Keratinocyte (primary cell): Measurements from ENCODE around the gene PDCD6IP.

Experiments used
- CTCF ChIP-seq, 3 experiments: IDR thresholded peaks in 1 of 3; conservative IDR thresholded peaks in 1 of 3; optimal IDR thresholded peaks in 1 of 3; 2 replicates in 2 of 3; 3 replicates in 1 of 3; pipeline versions ENCODE3 to v1.5.1; 2011; ENCODE audit warnings: low read length in 3 of 3, mild to moderate bottlenecking in 3 of 3, moderate library complexity in 2 of 3, control low read depth in 1 of 3, inconsistent platforms in 1 of 3; ENCODE audit not compliant: insufficient read depth in 2 of 3; ENCODE audit errors: extremely low read depth in 1 of 3
- EZH2 ChIP-seq: IDR thresholded peaks from one replicate; pipeline ENCODE4 v1.6.1; 2012; ENCODE audit warnings: inconsistent platforms, mild to moderate bottlenecking, low read length, moderate library complexity

GRCh38 chr3:33798113-33798417 is 365 bp upstream of the PDCD6IP start:
- TF ChIP-seq CTCF (optimal IDR thresholded peaks at IDR 0.05 in 1 of 3, IDR thresholded peaks at IDR 0.05 in 1 of 3, conservative IDR thresholded peaks at IDR 0.05 in 1 of 3; ENCODE audit: extremely low read depth in 1 of 3, insufficient read depth in 2 of 3, low read length in 3 of 3): no peak
- TF ChIP-seq EZH2: no peak
